22Rv1 (cell line): ENCODE data around the gene ZFP91.

ENCODE experiments used
- H3K27ac ChIP-seq: fragments of 450-650 bp; 2 replicates; pipeline ENCODE4 v1.5.1; 2017
- ZFX ChIP-seq: fragments of 450-650 bp; IDR thresholded peaks from 2 replicates; pipeline ENCODE4 v1.6.1; 2017; ENCODE audit warnings: antibody characterized with exemption, borderline replicate concordance
- TF ChIP-seq, protein P1 (sequence below): fragments of 450-650 bp; IDR thresholded peaks from 2 replicates; pipeline ENCODE4 v1.5.1; 2017; ENCODE audit warnings: mild to moderate bottlenecking

ZFP91 gene

DNA sequence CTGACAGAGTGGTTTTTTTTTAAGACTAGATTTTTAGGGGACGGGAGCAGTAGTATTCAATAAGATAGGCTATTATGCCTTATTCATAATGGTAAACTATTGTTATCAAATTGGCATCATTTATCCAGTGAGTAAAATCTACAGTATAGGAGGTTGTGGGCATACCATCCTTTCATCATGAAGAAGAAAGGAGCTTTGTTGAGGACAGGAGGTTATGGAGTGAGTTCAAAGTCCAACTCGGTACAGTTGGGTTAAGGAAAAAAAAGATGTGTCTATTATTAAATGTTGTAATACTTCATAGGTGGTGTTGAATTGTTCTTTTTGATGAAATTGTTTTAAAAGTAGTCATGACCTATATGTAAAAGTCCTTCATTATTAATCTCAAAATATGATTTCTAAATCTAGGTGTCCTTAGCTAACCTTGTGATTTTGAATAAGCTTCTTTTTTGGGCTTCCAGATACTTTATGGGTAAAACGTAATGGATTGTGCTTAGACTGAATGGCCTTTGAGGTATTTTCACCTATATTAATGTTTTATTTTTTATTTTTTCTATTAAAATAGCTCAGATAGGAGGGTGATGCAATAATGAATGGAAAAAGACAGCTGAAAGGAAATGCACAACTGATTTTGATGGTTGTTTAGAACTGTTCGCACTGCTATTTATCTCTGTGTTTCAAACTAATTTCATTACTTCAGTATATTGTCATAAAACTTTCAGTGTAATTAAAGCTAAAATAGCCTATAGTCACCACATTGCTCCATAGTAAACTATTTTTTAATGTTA, 28.3 kb downstream of the ZFP91 start:
- TF ChIP-seq, protein P1, sequence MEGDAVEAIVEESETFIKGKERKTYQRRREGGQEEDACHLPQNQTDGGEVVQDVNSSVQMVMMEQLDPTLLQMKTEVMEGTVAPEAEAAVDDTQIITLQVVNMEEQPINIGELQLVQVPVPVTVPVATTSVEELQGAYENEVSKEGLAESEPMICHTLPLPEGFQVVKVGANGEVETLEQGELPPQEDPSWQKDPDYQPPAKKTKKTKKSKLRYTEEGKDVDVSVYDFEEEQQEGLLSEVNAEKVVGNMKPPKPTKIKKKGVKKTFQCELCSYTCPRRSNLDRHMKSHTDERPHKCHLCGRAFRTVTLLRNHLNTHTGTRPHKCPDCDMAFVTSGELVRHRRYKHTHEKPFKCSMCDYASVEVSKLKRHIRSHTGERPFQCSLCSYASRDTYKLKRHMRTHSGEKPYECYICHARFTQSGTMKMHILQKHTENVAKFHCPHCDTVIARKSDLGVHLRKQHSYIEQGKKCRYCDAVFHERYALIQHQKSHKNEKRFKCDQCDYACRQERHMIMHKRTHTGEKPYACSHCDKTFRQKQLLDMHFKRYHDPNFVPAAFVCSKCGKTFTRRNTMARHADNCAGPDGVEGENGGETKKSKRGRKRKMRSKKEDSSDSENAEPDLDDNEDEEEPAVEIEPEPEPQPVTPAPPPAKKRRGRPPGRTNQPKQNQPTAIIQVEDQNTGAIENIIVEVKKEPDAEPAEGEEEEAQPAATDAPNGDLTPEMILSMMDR: no peak
- TF ChIP-seq ZFX: no peak

DNA sequence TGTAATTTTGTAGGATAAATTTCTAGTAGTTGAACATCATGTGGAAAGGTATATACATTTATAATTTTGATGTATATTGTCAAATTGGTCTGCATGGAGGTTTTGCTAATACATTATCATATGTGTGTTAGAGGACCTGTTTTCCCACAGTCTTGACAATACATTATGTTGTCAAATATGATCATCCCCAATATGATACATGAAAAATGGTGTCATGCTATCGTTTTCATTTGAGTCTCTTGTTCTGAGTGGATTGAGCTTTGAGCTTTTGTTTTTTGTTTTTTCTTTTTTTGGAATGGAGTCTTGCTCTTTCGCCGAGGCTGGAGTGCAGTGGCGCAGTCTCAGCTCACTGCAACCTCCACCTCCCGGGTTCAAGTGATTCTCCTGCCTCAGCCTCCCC, 29.5 kb downstream of the ZFP91 start:
- TF ChIP-seq, protein P1: no peak
- TF ChIP-seq ZFX: no peak
- H3K27ac ChIP-seq: no peak overlapping the region

More for the DNA sequence above, 28.3 kb downstream of the ZFP91 start:
- no peak overlapping the region for H3K27ac ChIP-seq

DNA sequence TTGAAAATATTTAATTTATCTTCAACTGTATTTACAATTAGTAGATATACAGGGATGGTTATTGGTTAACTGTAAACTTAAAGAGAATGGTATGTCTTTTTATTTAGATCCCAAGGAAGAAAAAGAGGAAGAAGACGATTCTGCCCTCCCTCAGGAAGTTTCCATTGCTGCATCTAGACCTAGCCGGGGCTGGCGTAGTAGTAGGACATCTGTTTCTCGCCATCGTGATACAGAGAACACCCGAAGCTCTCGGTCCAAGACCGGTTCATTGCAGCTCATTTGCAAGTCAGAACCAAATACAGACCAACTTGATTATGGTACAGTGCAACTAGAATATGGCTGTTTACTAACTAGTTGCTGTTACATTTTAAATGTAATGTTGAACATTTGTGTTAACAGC, 30.9 kb downstream of the ZFP91 start:
- TF ChIP-seq, protein P1: no peak
- no peak for TF ChIP-seq ZFX
- H3K27ac ChIP-seq: no peak overlapping the region

DNA sequence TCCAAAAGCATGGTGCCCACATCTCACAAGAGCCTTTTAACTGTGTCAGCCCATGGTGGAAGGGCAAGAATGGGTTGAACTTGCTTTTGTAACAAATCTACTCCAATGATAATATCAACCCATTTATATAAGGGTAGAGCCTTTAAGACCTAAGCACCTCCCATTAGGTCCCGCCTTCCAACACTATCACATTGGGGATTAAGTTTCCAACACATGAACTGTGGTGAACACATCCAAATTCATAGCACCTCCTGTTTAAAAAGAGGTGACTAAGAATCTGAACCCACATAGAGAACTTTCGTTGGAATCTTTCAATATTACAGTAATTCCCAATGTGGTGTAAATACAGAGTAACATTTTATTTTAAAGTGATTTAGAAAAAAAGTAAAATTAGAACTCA, 34.4 kb downstream of the ZFP91 start:
- TF ChIP-seq ZFX: no peak
- TF ChIP-seq, protein P1: no peak
- no peak overlapping the region for H3K27ac ChIP-seq

DNA sequence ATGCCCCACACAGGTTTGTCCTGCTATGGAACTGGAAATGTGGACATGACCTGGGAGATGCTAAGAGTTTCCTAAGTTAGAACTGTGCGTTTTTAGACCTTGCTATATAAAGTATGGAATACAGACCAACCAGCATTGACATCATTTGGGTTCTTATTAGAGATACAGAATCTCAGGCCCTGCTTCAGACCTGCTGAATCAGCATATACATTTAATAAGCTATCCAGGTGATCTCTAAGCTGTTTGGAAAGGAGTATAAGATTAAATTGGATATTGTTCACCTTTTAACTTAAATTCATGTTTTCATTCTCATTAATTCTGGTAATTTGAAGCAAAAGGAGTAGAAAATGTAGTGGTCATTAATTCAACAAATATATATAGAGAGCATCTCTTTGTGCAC, 36.7 kb downstream of the ZFP91 start:
- no peak for TF ChIP-seq ZFX
- TF ChIP-seq, protein P1: no peak

DNA sequence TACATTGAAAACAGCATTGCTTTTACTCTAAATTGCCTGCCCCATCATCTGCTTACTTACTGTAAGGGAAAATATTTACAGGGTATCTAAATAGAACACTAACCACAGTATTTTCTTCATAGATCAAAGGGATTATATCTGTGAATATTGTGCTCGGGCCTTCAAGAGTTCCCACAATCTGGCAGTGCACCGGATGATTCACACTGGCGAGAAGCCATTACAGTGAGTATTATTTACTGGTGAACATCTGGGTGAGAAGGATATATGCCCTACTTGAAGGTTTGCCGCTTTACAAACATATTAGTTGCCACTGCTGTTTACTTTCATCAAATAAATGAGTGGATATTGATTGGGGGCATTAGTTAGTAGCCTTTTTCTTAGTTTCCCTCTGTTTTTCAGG, 37.7 kb downstream of the ZFP91 start:
- H3K27ac ChIP-seq: no peak overlapping the region
- TF ChIP-seq, protein P1: no peak
- no peak for TF ChIP-seq ZFX

More for the DNA sequence above, 36.7 kb downstream of the ZFP91 start:
- H3K27ac ChIP-seq: no peak overlapping the region

DNA sequence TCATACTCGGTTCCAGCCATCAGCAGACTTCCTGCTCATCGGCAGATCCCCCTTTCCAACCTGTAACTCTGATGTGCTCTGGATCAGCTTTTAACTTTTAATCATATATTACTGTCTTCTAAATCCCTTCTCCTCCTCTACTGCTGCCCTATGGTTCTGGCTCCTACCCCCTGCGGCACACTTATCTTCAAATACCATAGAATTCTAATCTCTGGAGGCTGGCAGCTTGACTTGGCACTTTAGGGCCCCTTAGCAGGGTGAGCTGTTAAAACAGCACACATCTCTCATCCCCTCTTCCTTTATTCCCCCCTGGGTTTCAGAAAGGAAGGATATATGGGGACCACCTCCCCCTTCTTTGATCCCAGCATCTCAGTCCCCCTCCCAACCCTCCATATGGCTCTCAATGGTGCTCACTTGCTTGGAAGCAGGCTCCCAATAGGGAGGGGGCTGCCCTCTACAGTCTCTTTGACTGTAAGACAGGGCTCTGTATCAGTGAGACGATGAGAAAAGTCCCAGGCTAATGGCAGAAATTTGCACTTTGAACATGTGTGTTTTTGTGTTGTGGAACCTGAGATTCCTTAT, 39.2 kb downstream of the ZFP91 start:
- H3K27ac ChIP-seq: no peak overlapping the region
- TF ChIP-seq, protein P1: peak; percentile 16; the same call in 1 of the 2 replicates
- TF ChIP-seq ZFX: no peak
